ENCODE measurements around the gene TRIM32. TPM values are rescaled to one million over a fixed set of nuclear protein-coding genes. Genes with fewer than 3 reads are reported as not detected.

Gene TRIM32
- total RNA-seq, 1 experiment from 2014 or later: 11.6 TPM

GRCh38 chr9:116654059-116654355 is 33.1 kb upstream of the TRIM32 start:
- H2AFZ ChIP-seq (ENCODE audit: low read length): no peak overlapping the region

GRCh38 chr9:116656501-116656971 is 30.6 kb upstream of the TRIM32 start:
- TF ChIP-seq CTCF (conservative IDR thresholded peaks at IDR 0.05; ENCODE audit: low read depth, low read length): no peak
- no peak for TF ChIP-seq EZH2phosphoT487 (IDR thresholded peaks at IDR 0.05; ENCODE audit: borderline replicate concordance, low read length)
- no peak for TF ChIP-seq EZH2 (IDR thresholded peaks at IDR 0.05; ENCODE audit: low read length, unreplicated experiment)
- POLR2A ChIA-PET (ENCODE audit: unreplicated experiment): no interaction called here
- H3K4me3 ChIP-seq (ENCODE audit: low read length): no peak overlapping the region
- no peak for DNase-seq
- no peak overlapping the region for H3K9ac ChIP-seq (ENCODE audit: low read length)
- no peak overlapping the region for H3K27ac ChIP-seq (ENCODE audit: low read length)
- intact Hi-C loops (cut with micrococcal nuclease): no loop called here
- peaks cover 7% of the 10 kb centered on the region; the same call in 1 of the 2 replicates for H3K4me1 ChIP-seq (ENCODE audit: insufficient read depth, low read length)
- no peaks in the 10 kb centered on the region for H3K9me2 ChIP-seq (replicated peaks; ENCODE audit: low read length)
- H3K9me3 ChIP-seq (ENCODE audit: low read length): no peaks in the 10 kb centered on the region
- no peak overlapping the region for H2AFZ ChIP-seq (ENCODE audit: low read length)
- no peaks in the 10 kb centered on the region for H3F3A ChIP-seq (ENCODE audit: low read length, unreplicated experiment)
- H3K79me2 ChIP-seq (ENCODE audit: low read length): no peaks in the 10 kb centered on the region
- no peak overlapping the region for H3K4me2 ChIP-seq (ENCODE audit: low read length)
- no peaks in the 10 kb centered on the region for H3K27me3 ChIP-seq (ENCODE audit: low read length)
- CTCF ChIA-PET: no interaction called here
- H3K36me3 ChIP-seq (ENCODE audit: low read depth, low read length): no peaks in the 10 kb centered on the region
- no peak for ATAC-seq
- BruUV-seq (replicated peaks): no TSS peak
- H4K20me1 ChIP-seq (ENCODE audit: low read length): no peaks in the 10 kb centered on the region

More at GRCh38 chr9:116654059-116654355, 33.1 kb upstream of the TRIM32 start:
- intact Hi-C loops (cut with micrococcal nuclease): no loop called here
- H3K9me3 ChIP-seq (ENCODE audit: low read length): no peaks in the 10 kb centered on the region
- H3K27ac ChIP-seq (ENCODE audit: low read length): no peak overlapping the region
- H3K9ac ChIP-seq (ENCODE audit: low read length): no peak overlapping the region
- no peaks in the 10 kb centered on the region for H3K27me3 ChIP-seq (ENCODE audit: low read length)
- H3K4me3 ChIP-seq (ENCODE audit: low read length): no peak overlapping the region
- no peak for ATAC-seq
- no peaks in the 10 kb centered on the region for H4K20me1 ChIP-seq (ENCODE audit: low read length)
- TF ChIP-seq CTCF (conservative IDR thresholded peaks at IDR 0.05; ENCODE audit: low read depth, low read length): no peak
- TF ChIP-seq EZH2 (IDR thresholded peaks at IDR 0.05; ENCODE audit: low read length, unreplicated experiment): no peak
- no peak for TF ChIP-seq EZH2phosphoT487 (IDR thresholded peaks at IDR 0.05; ENCODE audit: borderline replicate concordance, low read length)
- DNase-seq: no peak
- H3F3A ChIP-seq (ENCODE audit: low read length, unreplicated experiment): no peaks in the 10 kb centered on the region
- H3K36me3 ChIP-seq (ENCODE audit: low read depth, low read length): no peaks in the 10 kb centered on the region
- no TSS peak for BruUV-seq (replicated peaks)
- H3K4me1 ChIP-seq (ENCODE audit: insufficient read depth, low read length): no peaks in the 10 kb centered on the region
- H3K4me2 ChIP-seq (ENCODE audit: low read length): no peak overlapping the region
- ChIA-PET POLR2A (ENCODE audit: unreplicated experiment) (no interaction called here), CTCF (no interaction called here)
- H3K79me2 ChIP-seq (ENCODE audit: low read length): no peaks in the 10 kb centered on the region
- no peaks in the 10 kb centered on the region for H3K9me2 ChIP-seq (replicated peaks; ENCODE audit: low read length)

- H3K9ac ChIP-seq (ENCODE audit: low read length): no peak overlapping the region
- BruUV-seq (replicated peaks): no TSS peak
- no peak for TF ChIP-seq EZH2phosphoT487 (IDR thresholded peaks at IDR 0.05; ENCODE audit: borderline replicate concordance, low read length)
- H3K4me3 ChIP-seq (ENCODE audit: low read length): no peak overlapping the region
- H3K9me2 ChIP-seq (replicated peaks; ENCODE audit: low read length): no peaks in the 10 kb centered on the region
- H3K9me3 ChIP-seq (ENCODE audit: low read length): no peaks in the 10 kb centered on the region
- ChIA-PET CTCF (no interaction called here), POLR2A (ENCODE audit: unreplicated experiment) (no interaction called here)
- no peak for ATAC-seq
- H3F3A ChIP-seq (ENCODE audit: low read length, unreplicated experiment): no peaks in the 10 kb centered on the region
- no peaks in the 10 kb centered on the region for H3K79me2 ChIP-seq (ENCODE audit: low read length)
- H3K36me3 ChIP-seq (ENCODE audit: low read depth, low read length): no peaks in the 10 kb centered on the region
- intact Hi-C loops (cut with micrococcal nuclease): no loop called here
- DNase-seq: no peak
- no peaks in the 10 kb centered on the region for H4K20me1 ChIP-seq (ENCODE audit: low read length)
- H2AFZ ChIP-seq (ENCODE audit: low read length): no peak overlapping the region
- peaks cover 7% of the 10 kb centered on the region; the same call in 1 of the 2 replicates for H3K4me1 ChIP-seq (ENCODE audit: insufficient read depth, low read length)
- H3K27me3 ChIP-seq (ENCODE audit: low read length): no peaks in the 10 kb centered on the region
- no peak overlapping the region for H3K27ac ChIP-seq (ENCODE audit: low read length)
- no peak overlapping the region for H3K4me2 ChIP-seq (ENCODE audit: low read length)
Observed at GRCh38 chr9:116656977-116657376, 30.1 kb upstream of the TRIM32 start.

Measured in PC-3 (cell line).